Activated CD4-positive, alpha-beta T cell treated with anti-CD3 and anti-CD28 coated beads for 4 hours (primary cell): ENCODE results near the gene S100A7A.

ENCODE experiments used
- DNase-seq, 2 donors: peaks; one replicate each; pipeline ENCODE4 v3.0.0-alpha.2; 2020

The S100A7A gene

DNA sequence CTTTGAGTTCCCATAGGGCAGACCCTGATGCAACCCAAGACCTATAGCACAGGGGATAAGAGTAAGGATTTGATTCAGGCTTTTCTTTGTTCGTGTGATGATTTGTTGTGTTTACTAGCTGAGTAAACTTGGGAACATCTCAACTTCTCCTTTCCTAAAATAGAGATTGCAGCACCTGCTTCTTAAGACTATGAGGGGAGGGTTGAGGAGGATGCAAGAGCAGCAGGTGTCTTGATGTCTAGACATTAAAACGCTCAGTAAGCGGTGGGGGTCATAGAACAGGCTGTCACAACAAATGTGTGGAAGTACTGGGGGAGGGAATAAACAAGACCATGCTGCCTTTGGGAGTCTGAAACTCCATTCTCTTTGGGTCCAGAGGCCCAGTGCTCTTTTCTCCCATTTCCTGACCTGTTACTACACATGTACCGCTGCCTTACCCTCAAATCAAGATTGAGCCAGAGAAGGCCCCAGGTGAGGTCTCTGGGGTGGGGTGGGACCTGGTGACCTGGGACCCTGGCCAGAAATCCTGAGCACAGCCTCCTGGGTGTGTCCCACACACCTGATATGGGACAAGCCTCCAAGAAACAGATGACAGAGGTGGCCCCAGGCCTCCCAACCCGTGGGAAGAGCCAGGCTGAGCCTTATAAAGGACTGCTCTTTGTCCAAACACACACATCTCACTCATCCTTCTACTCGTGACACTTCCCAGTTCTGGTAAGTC, at the start of gene S100A7A:
Gene S100A7A (plus strand): TSS at position 671 of the 721 bp plus-strand sequence. CDS start 1,563 bp downstream, outside the sequence.
- no peak for DNase-seq

DNA sequence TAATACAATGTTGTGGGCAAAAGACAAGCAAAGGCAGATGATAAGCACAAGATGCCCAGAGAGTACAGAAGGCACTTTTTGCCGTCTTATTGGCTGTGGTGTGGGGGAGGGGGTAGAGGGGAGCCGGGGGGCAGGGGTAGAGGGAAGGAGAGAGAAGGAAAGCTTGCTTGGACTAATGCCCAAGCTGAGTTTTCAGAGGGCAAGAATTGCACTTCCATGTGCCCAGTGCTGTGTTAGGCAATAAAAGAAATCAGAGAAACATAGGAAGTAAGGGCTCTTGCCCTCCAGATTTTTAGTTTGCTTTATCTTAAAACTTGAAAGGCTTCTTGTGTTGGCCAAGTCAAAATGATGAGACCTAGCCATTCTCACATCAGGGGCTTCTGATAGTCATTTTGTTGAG, 49.2 kb upstream of the S100A7A start:
- DNase-seq = no peak

DNA sequence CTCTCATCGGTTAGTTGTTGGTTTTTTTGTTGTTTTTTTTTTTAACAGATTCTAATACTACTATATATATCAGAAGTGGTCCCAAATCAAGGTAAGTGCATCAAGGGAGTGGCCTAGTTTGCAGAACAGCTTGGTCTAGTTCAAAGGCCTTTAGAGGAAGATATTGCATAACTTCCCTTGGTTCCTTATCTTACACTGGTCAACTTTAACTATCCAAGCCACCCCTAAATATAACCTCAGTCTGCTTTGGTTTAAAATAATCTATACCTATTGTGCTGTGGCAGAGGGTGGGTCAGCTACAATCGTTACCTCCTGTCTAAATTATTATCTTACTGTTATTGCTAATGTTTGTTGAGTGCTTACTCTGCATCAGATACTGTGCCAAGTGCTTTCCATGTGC, 47.8 kb upstream of the S100A7A start:
- no peak for DNase-seq

DNA sequence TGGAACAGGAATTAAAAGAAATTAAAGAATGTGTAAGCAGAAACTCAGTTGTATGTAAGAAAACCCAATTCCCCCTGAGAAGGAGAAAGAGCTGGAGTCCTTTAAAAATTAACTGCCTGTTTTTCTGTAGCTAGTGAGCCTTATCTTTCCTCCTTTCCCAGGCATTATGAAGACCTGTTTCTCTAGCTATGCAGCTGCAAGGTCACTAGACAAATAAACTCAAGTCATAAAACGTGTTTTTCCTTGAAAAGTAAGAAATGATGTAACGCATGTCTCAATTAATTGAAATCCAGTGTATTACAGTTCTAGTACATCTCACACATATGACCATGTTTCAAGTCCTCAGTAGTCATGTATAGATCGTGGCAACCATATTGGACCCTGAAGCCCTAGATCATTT, 46.2 kb upstream of the S100A7A start:
- no peak for DNase-seq

GRCh38 chr1:153371231-153371630, 45.1 kb upstream of the S100A7A start:
- DNase-seq = no peak

DNA sequence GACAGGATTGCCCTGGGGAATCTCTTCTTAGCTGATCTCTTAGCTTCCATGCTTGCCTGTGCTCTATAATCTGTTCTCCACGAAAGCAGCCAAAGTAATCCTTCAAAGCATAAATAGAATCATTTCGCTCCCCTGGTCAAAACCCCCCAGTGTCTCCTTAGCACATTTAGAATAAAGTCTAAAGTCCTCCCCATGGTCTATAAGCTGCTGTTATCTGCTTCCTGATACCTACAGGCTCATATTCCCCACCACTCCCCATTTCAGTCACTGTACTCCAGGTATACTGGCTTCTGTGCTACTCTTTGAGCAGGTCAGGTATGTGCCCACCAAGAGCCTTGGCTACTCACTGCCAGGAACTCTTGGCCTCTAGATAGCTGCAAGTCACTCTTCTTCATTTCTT, 43.7 kb upstream of the S100A7A start:
- DNase-seq = no peak

DNA sequence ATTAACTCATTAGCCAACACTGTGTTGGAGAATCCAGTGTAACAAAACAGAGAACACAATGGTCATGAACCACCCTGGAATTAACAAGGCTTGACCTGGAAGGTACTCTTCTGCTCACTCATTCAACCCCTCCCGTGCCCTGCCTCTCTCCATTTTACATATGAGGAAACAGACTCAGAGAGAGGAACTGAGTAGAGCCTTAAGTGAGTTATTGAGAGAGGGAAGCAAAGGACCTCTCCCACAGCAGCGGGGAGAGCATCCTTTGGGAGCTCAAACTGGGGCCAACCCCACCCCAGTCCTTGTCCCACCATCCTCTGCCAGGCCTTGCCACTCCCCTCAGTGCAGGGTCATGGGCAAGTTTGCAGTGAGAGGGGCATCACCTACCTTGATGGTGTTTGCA, 42.2 kb upstream of the S100A7A start:
- DNase-seq = no peak

DNA sequence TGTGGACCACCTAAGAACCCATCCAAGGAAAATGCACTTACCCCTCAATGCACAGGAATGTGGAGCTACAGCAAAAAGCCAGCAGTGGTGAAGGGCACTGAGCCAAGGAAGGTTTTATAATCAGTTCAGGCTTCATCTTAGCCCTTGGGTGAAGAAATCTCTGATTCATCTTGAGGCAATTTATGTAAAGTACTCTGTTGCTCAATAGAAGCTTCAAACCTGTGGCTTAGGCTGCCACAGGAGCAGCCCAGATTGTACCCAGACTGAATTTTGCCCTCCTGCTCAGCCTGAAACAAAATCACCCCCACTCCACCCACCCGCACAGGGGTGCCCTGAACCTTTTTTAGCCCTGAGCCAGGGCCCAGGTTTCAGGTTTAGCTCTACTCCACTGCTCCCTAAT, 40.8 kb upstream of the S100A7A start, which contains the start of gene S100A12:
Gene S100A12 (minus strand): TSS at position 111 of the 400 bp plus-strand sequence. CDS start 1,029 bp downstream, outside the sequence.
- DNase-seq = no peak

DNA sequence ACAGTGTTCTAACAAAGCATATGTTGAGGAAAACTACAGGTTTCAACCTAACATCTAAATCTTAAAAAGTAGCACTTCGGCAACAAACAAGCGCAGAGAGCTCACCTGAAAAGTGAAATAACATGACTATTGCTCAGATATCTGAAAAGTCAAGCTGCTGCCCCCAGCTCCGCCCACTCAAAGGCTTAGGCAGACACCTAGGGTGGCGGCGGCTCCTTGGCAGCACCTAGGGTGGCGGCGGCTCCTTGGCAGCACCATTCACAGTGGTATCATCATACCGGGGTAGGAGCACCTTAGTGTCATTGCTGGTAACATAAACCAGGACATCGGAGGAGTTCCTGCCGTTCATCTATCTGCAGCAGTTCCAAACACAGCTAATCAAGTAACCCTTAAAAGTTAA, 36.7 kb upstream of the S100A7A start:
- no peak for DNase-seq

GRCh38 chr1:153380711-153381110, 35.6 kb upstream of the S100A7A start:
- no peak for DNase-seq

DNA sequence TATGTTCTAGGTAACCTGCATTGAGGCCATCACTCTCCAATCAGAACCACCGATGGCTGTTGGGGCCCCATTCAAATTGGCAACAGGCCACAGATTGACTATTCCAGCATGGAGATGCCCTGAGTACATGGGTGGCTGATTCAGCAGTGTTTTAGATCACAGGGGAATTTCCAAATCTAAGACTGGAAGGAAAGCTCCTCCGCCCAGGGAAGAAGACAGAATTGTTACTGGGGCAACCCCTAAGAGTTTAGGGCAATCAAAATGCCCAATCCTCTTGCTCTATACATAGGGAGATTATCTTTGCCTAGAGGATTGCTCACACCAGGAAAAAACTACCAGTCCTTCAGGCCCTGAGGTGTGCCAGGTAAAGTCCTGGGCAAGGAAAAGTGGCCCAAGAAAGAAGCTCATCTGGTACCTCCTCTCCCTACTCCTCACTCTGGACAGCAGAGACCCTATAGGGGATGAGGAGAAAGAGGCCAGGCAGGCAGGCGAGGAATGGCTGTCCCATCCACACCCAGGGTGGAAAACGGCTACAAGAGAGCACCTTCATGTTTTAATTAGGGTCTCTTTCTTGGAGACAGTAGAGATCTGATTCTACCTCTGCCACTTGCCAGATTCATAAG, 31.3 kb upstream of the S100A7A start:
- no peak for DNase-seq

DNA sequence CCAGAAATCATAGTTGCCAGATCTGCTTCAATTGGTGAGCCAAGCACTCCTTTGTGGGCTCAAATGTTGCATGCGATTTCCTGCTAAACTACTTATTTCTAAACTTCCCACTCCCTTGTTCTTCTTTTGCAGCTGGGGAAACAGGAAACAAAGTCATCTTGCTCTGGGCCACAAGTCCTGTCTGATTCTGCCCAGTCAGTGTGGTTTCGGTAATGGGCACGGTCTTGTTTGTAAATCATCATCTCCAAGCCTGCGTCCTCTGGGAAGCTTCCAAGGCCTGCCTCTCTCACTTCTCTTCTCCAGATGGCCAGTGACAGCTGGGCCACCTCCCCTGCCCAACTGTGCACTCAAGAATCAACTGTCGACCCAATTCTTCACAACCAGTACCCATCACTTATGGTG, 29.8 kb upstream of the S100A7A start:
- no peak for DNase-seq

DNA sequence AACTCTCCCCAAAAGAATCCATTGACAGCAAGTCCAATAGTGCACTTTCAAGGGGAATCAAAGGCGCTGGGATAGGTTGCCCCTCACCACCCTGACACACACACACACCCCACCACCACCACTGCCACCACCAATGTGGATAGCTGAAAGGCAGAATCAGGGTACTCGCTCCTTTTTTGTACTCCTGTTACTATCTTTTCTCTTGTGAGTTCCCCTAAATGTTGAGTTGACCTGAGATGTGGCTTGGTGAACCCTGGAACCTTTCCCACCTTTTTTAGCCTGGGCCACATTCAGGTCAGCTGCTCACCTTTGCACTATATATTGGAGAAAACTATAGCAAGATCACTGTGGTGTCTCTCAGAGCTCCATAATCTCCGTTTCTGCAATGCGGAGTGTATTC, 29.3 kb upstream of the S100A7A start:
- DNase-seq = no peak

DNA sequence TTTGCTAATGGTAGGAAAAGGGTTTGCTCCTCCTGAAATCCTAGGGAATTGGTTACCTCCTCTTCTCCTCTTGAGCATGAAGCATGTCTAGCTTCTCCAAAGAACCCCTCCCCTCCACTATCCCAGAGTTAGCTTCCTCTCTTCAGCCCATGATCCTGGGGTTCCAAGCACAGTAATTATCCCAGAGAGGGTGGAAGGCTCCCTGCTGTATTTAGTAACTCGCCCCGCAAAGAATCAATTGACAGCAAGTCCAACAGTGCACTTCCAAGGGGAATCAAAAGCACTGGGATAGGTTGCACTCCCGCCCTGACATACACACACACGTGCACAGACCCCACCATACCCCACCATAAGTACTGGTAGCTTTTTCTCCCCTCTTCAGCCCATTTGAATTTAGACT, 28.5 kb upstream of the S100A7A start:
- DNase-seq = no peak

DNA sequence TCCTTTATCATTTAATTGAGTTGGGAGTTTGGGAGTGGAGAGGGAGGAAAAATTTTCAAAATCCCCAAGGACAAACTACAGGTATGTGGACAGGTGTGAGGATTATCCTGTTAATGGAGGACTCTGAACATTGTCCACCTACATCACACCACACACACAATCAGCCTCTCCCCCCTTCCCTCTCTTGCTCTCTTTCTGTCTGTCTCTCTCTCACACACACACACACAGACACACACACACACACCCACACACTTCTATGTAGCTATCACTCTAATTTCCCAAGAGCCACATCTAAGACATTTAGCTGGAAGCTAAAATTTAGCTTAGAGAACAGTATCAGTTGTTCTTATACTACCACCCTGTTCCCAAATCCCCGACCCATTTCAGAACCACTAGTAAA, 26.9 kb upstream of the S100A7A start:
- DNase-seq = no peak

DNA sequence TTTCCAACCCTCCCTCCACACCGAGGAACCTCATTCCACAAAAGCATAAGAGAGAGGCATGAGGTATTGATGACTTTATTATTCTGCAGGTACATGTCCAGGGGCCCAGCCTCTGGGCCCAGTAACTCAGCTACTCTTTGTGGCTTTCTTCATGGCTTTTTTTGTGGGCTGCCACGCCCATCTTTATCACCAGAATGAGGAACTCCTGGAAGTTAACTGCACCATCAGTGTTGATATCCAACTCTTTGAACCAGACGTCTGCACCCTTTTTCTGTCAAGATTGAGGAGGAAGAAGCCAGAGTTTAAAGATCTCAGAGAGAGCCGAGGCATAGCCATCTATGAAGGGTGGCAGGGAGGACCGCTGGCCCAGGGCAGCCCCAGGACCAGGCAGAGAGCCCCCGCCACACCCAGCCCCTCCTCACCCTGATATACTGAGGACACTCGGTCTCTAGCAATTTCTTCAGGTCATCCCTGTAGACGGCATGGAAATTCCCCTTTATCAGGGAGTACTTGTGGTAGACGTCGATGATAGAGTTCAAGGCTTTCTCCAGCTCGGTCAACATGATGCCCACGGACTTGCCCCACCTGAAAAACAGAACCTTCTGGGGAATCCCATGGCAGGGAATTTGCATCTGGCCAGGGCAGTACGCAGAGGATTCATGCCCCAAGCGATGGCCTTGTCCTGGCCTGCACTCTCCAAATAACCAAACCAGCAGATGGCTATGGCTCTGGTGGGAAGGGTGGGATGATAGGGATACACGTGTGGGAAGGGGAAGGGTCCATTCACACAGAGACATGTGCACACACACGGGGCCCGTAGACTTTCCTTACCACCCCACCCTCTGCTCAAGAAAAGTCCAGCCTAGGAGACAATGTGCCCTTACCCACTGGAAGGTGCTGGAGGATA, 26.1 kb upstream of the S100A7A start:
- DNase-seq = no peak

GRCh38 chr1:153390938-153391710, 25.2 kb upstream of the S100A7A start, which contains the start of gene S100A8:
TSS of gene S100A8 (minus strand) at chr1:153391073. CDS start at chr1:153390535, 538 bp downstream.
- no peak for DNase-seq

DNA sequence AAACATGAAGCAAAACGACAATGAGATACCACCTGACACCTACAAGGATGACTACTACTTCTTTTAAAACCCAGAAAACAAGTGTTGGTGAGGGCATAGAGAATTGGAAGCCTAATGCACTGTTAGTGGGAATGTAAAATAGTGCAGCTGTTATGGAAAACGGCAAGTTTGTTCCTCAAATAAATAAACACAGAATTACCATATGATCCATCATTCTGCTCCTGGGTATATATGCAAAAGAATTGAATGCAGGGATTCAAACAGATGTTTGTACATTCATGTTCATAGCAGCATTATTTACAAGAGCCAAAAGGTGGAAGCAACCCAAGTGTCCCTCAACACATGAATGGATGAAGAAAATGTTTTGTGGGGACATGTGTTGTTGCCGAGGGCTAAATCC, 24.1 kb upstream of the S100A7A start:
- DNase-seq = no peak

DNA sequence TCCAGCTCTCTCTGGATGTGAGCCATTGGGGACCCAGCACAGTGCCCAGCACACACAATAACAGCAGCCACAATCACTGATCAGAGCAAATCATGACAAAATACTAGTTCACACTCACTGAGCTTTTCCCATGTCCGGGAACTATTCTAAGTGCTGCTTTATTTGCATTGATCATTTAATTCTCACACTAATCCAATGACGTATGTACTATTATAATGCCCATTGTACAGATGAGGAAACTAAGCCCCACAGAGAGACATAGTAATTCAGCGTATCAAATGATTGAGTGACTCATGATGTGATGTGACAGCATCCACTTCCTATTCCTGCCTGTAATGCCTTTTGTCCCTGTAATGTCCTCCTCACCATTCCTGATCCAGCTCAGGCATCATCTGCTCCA, 23.5 kb upstream of the S100A7A start:
- DNase-seq = no peak

DNA sequence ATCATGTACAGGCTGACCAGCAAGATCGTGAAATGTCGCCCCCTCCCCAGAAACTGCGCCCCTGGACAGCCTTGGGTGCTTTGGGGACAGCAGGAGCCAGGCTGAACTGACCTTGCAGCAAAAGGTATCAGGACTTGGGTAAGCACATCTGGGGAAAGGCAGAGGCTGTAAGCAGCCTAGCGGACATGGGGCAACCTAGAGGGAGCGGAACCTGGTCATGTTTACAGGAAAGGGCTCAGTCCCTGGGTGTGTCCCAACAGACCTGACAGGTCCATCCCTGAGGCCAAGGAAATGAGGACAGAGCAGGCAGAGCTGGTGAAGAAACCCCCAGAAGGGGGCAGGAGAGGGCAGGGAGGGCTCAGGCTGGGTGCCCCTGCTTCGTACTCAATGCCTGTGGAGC, 22.4 kb upstream of the S100A7A start:
- no peak for DNase-seq

DNA sequence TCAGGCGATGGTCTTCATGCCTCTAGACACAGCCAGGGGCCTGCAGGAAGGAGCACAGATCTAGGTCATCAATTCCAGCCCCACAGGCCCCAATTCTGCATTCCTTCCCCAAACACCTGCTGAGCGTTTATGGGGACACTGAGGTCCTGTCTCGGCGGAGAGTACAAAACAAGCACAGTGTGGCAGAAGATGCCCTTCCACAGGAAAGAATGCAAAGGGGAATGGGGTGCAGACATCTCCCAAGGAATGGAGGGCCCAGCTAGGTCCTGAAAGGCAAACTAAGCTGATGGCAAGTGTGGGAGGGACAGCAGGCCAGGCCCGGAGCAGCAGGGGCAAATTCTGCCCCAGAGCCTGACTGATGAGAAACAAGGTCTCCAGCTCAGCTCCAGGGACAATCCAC, 21.9 kb upstream of the S100A7A start:
- DNase-seq = no peak

DNA sequence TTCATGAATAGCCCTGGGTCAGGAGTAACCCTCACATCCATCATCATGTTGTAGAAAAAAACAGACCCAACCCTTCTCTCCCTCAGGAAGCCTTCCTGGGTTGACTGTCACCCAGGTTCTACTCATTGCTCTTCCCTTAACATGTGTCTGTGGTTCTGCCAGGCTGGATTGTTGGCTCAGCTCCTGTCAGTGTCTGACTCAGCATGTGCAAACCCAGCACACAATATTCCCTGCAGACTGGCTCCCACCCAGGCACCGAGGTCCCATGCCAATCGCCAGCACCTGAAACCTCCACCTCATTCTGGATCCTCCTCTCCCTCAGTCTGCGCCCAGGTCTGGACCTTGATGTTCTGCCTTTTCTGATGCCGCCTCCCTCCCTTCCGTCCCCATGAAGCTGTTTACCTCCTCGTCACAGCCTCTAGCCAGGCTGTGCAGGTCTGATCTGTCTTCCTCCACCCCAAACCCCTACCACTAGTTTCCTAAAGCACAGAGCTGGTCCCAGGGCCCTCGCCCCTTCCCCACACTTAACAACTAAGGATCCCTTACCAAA, 21.1 kb upstream of the S100A7A start:
- no peak for DNase-seq
